ENCODE measurements around the gene NELFB. TPM values are rescaled to one million over a fixed set of nuclear protein-coding genes. Genes with fewer than 3 reads are reported as not detected.

Gene NELFB
- total RNA-seq, 1 donor from 2014 or later: 58.2 TPM

DNA sequence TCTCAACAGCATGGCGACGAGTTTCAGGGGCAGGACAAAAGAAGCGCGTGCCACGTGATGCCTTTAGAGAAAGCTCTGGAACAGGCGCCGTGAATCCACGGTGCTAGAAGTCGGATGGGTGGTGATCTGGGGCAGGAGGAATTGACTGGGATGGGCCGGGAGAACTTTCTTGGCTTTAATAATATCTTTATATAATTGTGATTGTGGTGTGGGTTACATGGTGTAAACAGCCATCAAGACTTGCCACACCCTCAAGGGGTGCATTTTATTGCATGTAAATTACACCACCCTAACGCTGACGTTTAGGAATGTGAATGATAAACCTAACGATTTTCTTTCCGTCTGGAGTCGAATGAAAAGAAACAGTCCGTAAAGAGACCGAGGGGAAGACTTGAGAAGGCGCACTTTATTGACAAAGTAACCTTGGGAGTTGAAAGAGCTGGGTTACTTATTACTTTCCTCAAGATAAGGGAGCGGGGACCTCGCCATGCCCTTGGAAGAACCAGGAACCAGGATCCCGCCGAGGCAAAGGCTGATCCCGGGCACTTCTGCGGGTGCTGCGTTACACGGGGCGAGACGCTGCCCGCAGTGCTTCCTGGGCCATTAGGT is 38.5 kb downstream of the NELFB start:
- no peaks in the 10 kb centered on the region for H3K9me3 Mint-ChIP-seq
- no peak for DNase-seq
- CTCF ChIA-PET: interaction anchor here (2.0 kb wide), 1 partner anchor 9 kb away, joined by 4 read pairs; no protein-coding TSS in a partner anchor
- no peak overlapping the region for H3K4me3 Mint-ChIP-seq
- TF ChIP-seq, protein P1, sequence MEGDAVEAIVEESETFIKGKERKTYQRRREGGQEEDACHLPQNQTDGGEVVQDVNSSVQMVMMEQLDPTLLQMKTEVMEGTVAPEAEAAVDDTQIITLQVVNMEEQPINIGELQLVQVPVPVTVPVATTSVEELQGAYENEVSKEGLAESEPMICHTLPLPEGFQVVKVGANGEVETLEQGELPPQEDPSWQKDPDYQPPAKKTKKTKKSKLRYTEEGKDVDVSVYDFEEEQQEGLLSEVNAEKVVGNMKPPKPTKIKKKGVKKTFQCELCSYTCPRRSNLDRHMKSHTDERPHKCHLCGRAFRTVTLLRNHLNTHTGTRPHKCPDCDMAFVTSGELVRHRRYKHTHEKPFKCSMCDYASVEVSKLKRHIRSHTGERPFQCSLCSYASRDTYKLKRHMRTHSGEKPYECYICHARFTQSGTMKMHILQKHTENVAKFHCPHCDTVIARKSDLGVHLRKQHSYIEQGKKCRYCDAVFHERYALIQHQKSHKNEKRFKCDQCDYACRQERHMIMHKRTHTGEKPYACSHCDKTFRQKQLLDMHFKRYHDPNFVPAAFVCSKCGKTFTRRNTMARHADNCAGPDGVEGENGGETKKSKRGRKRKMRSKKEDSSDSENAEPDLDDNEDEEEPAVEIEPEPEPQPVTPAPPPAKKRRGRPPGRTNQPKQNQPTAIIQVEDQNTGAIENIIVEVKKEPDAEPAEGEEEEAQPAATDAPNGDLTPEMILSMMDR (IDR thresholded peaks at IDR 0.05): no peak
- H3K4me1 Mint-ChIP-seq: peaks cover 10% of the 10 kb centered on the region
- no peak for ATAC-seq (ENCODE audit: low read depth)
- H3K27me3 Mint-ChIP-seq: peaks cover 22% of the 10 kb centered on the region
- POLR2A ChIA-PET: interaction anchor here (0.5 to 1.1 kb wide), 2 partner anchors 9 to 257 kb away, joined by 3 to 5 read pairs; partner anchors contain the start of genes NRARP and PNPLA7
- H3K27ac Mint-ChIP-seq: no peak overlapping the region
- intact Hi-C loops (cut with micrococcal nuclease): loop anchor here (2.0 kb wide), 2 partner anchors 113 to 151 kb away; no protein-coding TSS in a partner anchor
- no peaks in the 10 kb centered on the region for H3K36me3 Mint-ChIP-seq (ENCODE audit: low read depth)

DNA sequence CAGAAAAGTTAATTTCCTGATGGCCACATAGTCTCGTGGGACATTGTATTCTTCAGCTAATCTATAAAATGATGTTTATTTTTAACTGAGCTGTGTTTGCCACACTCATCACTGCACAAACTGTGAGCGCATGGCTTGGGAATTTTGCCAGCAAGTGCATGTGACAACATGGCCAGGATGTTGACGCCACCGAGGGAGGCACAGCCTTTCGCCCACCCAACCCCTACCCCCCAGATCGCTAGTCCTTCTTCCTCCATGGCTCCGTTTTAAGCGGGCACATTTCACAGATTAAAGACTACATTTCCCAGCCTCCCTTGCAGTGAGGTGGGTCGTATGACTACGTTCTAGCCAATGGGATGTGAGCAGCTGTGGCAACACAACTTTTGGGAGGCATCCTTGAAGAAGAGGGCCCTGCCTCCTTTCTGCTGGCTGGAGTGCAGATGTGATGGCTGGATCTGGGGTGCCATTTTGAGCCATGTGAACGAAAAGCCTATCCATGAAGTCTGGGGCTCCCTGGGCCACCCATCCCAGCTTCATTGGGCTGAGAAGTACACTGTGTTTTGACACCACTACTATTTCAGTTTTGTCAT is 39.1 kb downstream of the NELFB start:
- ChIA-PET POLR2A (interaction anchor here (0.5 to 1.1 kb wide), 4 partner anchors 8 to 256 kb away, joined by 3 to 8 read pairs (median 4); partner anchors contain the start of genes NRARP and PNPLA7), CTCF (interaction anchor here (2.0 kb wide), 1 partner anchor 10 kb away, joined by 4 read pairs; no protein-coding TSS in a partner anchor)
- Mint-ChIP-seq H3K4me3 (peak overlapping the region; percentile 46), H3K9me3 (no peaks in the 10 kb centered on the region), H3K36me3 (ENCODE audit: low read depth) (no peaks in the 10 kb centered on the region), H3K27me3 (peaks cover 22% of the 10 kb centered on the region), H3K27ac (no peak overlapping the region), H3K4me1 (peaks cover 10% of the 10 kb centered on the region)
- intact Hi-C loops (cut with micrococcal nuclease): loop anchor here (2.0 kb wide), 2 partner anchors 113 to 151 kb away; no protein-coding TSS in a partner anchor
- DNase-seq: no peak
- TF ChIP-seq, protein P1 (IDR thresholded peaks at IDR 0.05): no peak
- ATAC-seq (ENCODE audit: low read depth): peak; percentile 49

DNA sequence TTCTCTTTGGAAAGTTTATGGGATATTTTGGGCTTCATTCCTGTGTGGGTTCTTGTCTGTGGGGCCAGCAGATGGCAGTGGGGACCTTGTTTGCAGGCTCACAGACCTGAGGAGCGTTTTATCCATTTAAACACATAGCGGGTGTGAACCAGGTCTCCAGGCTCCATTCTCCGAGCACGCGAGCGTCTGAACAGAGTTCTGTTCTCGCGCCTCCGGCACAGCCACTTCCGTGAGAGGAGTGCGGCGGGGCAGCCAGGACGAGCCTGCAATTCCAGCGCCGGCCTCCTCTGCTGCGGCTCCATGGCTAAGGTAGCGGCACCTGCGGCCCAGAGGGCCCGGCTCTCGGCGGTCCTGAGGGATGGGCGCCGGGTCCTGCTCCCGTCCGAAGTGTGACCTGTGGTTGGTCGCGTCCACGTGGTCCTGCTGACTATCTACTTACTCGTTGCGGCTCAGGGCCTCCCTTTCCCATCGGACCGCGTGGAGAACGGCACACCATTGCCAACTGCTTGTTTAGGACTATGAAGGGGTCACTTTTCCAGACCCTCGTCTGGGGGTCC is 39.6 kb downstream of the NELFB start:
- intact Hi-C loops (cut with micrococcal nuclease): loop anchor here (2.0 to 5.0 kb wide), 3 partner anchors 112 to 233 kb away; no protein-coding TSS in a partner anchor
- Mint-ChIP-seq H3K9me3 (no peaks in the 10 kb centered on the region), H3K4me3 (peak overlapping the region; percentile 46), H3K27ac (no peak overlapping the region), H3K36me3 (ENCODE audit: low read depth) (no peaks in the 10 kb centered on the region), H3K27me3 (peaks cover 23% of the 10 kb centered on the region), H3K4me1 (peaks cover 10% of the 10 kb centered on the region)
- TF ChIP-seq, protein P1 (IDR thresholded peaks at IDR 0.05): no peak
- ChIA-PET POLR2A (interaction anchor here (0.7 kb wide), 2 partner anchors 89 to 129 kb away, joined by 3 to 8 read pairs; no protein-coding TSS in a partner anchor), CTCF (interaction anchor here (2.0 kb wide), 1 partner anchor 10 kb away, joined by 4 read pairs; no protein-coding TSS in a partner anchor)
- DNase-seq (no peak), ATAC-seq (ENCODE audit: low read depth) (peak; percentile 16)

DNA sequence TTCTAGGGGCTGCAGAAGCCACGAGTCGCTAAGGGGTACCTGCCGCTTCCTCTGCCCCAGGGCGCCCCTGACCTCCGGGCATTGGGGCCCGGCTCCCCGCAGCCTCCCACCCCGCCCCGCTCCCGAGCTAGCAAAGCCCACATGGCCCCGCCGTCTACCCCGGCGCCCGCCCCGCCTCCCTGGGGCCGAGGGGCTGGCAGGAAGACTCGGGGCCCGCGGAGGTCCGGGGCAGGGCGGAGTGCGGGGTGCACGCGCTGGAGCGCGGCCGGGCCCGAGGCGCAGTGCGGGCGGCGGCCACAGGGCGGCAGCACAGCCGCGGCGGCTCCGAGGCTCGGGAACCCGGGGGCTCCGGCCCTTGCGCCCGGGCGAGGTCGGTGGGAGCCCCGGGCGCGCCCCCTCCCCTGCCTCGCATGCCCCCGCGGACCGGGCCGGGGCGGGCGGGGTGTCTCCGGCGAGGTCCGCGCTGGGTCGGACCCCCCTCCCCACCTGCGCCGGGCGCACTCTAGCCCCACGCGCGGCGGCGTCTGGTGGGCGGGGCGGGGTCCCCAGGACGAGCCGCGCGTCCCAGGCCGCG is 40.2 kb downstream of the NELFB start:
- CTCF ChIA-PET: interaction anchor here (2.0 kb wide), 1 partner anchor 11 kb away, joined by 4 read pairs; no protein-coding TSS in a partner anchor
- Mint-ChIP-seq H3K36me3 (ENCODE audit: low read depth) (no peaks in the 10 kb centered on the region), H3K27ac (no peak overlapping the region), H3K9me3 (no peaks in the 10 kb centered on the region), H3K27me3 (peaks cover 26% of the 10 kb centered on the region), H3K4me3 (no peak overlapping the region), H3K4me1 (peaks cover 13% of the 10 kb centered on the region)
- POLR2A ChIA-PET: no interaction called here
- TF ChIP-seq, protein P1 (IDR thresholded peaks at IDR 0.05): no peak
- ATAC-seq (ENCODE audit: low read depth): peak; percentile 93
- peak; percentile 75 for DNase-seq
- intact Hi-C loops (cut with micrococcal nuclease): loop anchor here (2.0 to 5.0 kb wide), 3 partner anchors 111 to 232 kb away; no protein-coding TSS in a partner anchor

Data from activated B cell treated with CpG ODN at 0.5 μM for 24 hours (primary cell).